Gastroesophageal sphincter (tissue), 4 donors: Measurements from ENCODE around the gene SUN1. TPM values are rescaled to one million over a fixed set of nuclear protein-coding genes. Genes with fewer than 3 reads are reported as not detected.

Experiments used
- ATAC-seq: fragments of 150-250 bp; one replicate; pipeline ENCODE4 v1.9.1; 2016; ENCODE audit warnings: mild to moderate bottlenecking, moderate library complexity
- H3K27ac ChIP-seq, 4 donors: fragments of 200-600 bp; sonication (generic) in 3 of 4; 1 replicate in 3 of 4; 2 replicates in 1 of 4; pipeline ENCODE4 v1.5.1; 2016 to 2019
- H3K27me3 ChIP-seq: fragments of 200-600 bp; sonication (generic); one replicate; pipeline ENCODE4 v1.5.1; 2019
- H3K36me3 ChIP-seq, 2 donors: fragments of 200-600 bp; sonication (generic); one replicate each; pipeline ENCODE4 v1.5.1; 2019; ENCODE audit warnings: control low read depth in 1 of 2
- H3K4me1 ChIP-seq, 3 donors: fragments of 200-600 bp; sonication (generic); 1 replicate in 2 of 3; 2 replicates in 1 of 3; pipeline ENCODE4 v1.5.1; 2016 to 2019; ENCODE audit warnings: control low read depth in 2 of 3
- H3K4me3 ChIP-seq, 2 donors: fragments of 200-600 bp; sonication (generic); one replicate each; pipeline ENCODE4 v1.5.1; 2019; ENCODE audit warnings: mild to moderate bottlenecking in 1 of 2, moderate library complexity in 1 of 2
- H3K9me3 ChIP-seq, 3 donors: fragments of 200-600 bp; sonication (generic); one replicate each; pipeline ENCODE4 v1.5.1; 2017 to 2019; ENCODE audit warnings: control low read depth in 2 of 3
- CTCF ChIP-seq, 4 experiments: fragments of 200-600 bp in 2 of 4; fragments of 450-650 bp in 2 of 4; sonication (generic) in 1 of 4; IDR thresholded peaks; one replicate each; pipeline ENCODE4 v1.5.1; 2017 to 2019; ENCODE audit warnings: antibody characterized with exemption in 4 of 4, mild to moderate bottlenecking in 2 of 4, moderate library complexity in 2 of 4
- EP300 ChIP-seq: sonication (generic); formaldehyde crosslinking; IDR thresholded peaks from one replicate; pipeline ENCODE4 v1.6.1; 2017; ENCODE audit warnings: antibody characterized with exemption, mild to moderate bottlenecking
- POLR2A ChIP-seq, 2 donors: fragments of 450-650 bp; IDR thresholded peaks; one replicate each; pipeline ENCODE4 v1.6.1; 2017; ENCODE audit warnings: antibody characterized with exemption in 2 of 2, mild to moderate bottlenecking in 2 of 2, moderate library complexity in 1 of 2
- POLR2AphosphoS5 ChIP-seq: sonication (generic); formaldehyde crosslinking; IDR thresholded peaks from one replicate; pipeline ENCODE4 v1.6.1; 2017; ENCODE audit warnings: antibody characterized with exemption
- WGBS, 2 donors: methylation state at CpG; one replicate each; pipeline ENCODE4 v1.1.5; 2018; ENCODE audit warnings: low coverage in 1 of 2; 5-methylcytosine and 5-hydroxymethylcytosine counted together
- total RNA-seq, 4 donors: library from RNA; depleted of rRNA; stranded (reverse); fragments of >200 nt; gene quantifications; one replicate each; pipeline ENCODE4 v1.1.0, GENCODE V29; 2016

SUN1 gene
- total RNA-seq, 4 donors from 2014 or later: 151 to 261 (median 231) TPM

GRCh38 chr7:849145-849544 lies 16.9 kb downstream of the SUN1 start:
- no peak for ATAC-seq
- peaks cover 0 to 85% of the 10 kb centered on the region in 2 donors for H3K36me3 ChIP-seq
- peaks cover 0 to 33% (median 0%) of the 10 kb centered on the region in 3 donors for H3K4me1 ChIP-seq
- H3K4me3 ChIP-seq: no peak overlapping the region
- 97% methylated on average over 8 of the region's 14 CpGs; no CpG with 5 or more reads in 1 of the 2 donors for WGBS, 2 donors
- H3K9me3 ChIP-seq: no peaks in the 10 kb centered on the region
- no peak overlapping the region for H3K27ac ChIP-seq
- TF ChIP-seq CTCF (IDR thresholded peaks at IDR 0.05) (no peak), POLR2A (IDR thresholded peaks at IDR 0.05) (no peak), POLR2AphosphoS5 (no peak), EP300 (no peak)
- H3K27me3 ChIP-seq: no peaks in the 10 kb centered on the region

- TF ChIP-seq CTCF (IDR thresholded peaks at IDR 0.05) (no peak), POLR2AphosphoS5 (no peak), POLR2A (IDR thresholded peaks at IDR 0.05) (no peak), EP300 (no peak)
- Histone ChIP-seq H3K4me1 (peaks cover 0 to 26% (median 0%) of the 10 kb centered on the region in 3 donors), H3K4me3 (no peak overlapping the region), H3K36me3 (peaks cover 0 to 85% of the 10 kb centered on the region in 2 donors), H3K9me3 (no peaks in the 10 kb centered on the region), H3K27me3 (no peaks in the 10 kb centered on the region), H3K27ac (peak overlapping the region in 1 of 4 donors; percentile 15)
- 100% methylated on average over 1 to 3 of the region's 19 CpGs for WGBS, 2 donors
- ATAC-seq: no peak
Measured at GRCh38 chr7:849781-850180, 17.5 kb downstream of the SUN1 start.

GRCh38 chr7:851204-851603 lies 18.9 kb downstream of the SUN1 start:
- no peak for ATAC-seq
- TF ChIP-seq CTCF (IDR thresholded peaks at IDR 0.05) (no peak), POLR2A (IDR thresholded peaks at IDR 0.05) (no peak), EP300 (no peak), POLR2AphosphoS5 (no peak)
- peaks cover 0 to 87% of the 10 kb centered on the region in 2 donors for H3K36me3 ChIP-seq

GRCh38 chr7:853366-854117 lies 21.3 kb downstream of the SUN1 start:
- WGBS, 2 donors: 82 to 100% methylated on average over 1 to 2 of the region's 33 CpGs
- H3K27me3 ChIP-seq: no peaks in the 10 kb centered on the region
- no peak for ATAC-seq
- peaks cover 0 to 100% of the 10 kb centered on the region in 2 donors for H3K36me3 ChIP-seq
- no peaks in the 10 kb centered on the region for H3K9me3 ChIP-seq
- H3K4me3 ChIP-seq: no peak overlapping the region
- H3K27ac ChIP-seq: no peak overlapping the region
- no peak for TF ChIP-seq EP300
- no peak for TF ChIP-seq CTCF (IDR thresholded peaks at IDR 0.05)
- no peak for TF ChIP-seq POLR2A (IDR thresholded peaks at IDR 0.05)
- no peak for TF ChIP-seq POLR2AphosphoS5
- peaks cover 0 to 21% (median 0%) of the 10 kb centered on the region in 3 donors for H3K4me1 ChIP-seq

More at GRCh38 chr7:851204-851603, 18.9 kb downstream of the SUN1 start:
- no peak overlapping the region for H3K27ac ChIP-seq
- H3K4me3 ChIP-seq: no peak overlapping the region
- peaks cover 0 to 12% (median 0%) of the 10 kb centered on the region in 3 donors for H3K4me1 ChIP-seq
- no peaks in the 10 kb centered on the region for H3K9me3 ChIP-seq
- 62 to 65% methylated on average over 3 to 9 of the region's 14 CpGs for WGBS, 2 donors
- no peaks in the 10 kb centered on the region for H3K27me3 ChIP-seq
